PC-9 (cell line): ENCODE results near the gene TRAM2. TPM values are rescaled to one million over a fixed set of nuclear protein-coding genes. Genes with fewer than 3 reads are reported as not detected.

Source experiments
- BruUV-seq: library from RNA; stranded (reverse); fragments of 400-500 nt; replicated peaks from 2 replicates; lab custom pipeline; 2021; lab: Mats Ljungman, UMichigan
- CTCF ChIA-PET: fragments of 300-600 bp; sonication (Branson Sonifier 250); formaldehyde crosslinking; loops from one replicate; lab custom pipeline; 2022; ENCODE audit warnings: antibody characterized with exemption; lab: Charles Lee
- POLR2A ChIA-PET: fragments of 300-600 bp; sonication (Branson Sonifier 250); formaldehyde crosslinking; loops from one replicate; lab custom pipeline; 2022; ENCODE audit warnings: antibody characterized with exemption; ENCODE audit not compliant: unreplicated experiment; lab: Charles Lee
- DNase-seq, 2 experiments: peaks; one replicate each; pipeline versions ENCODE4 v3.0.0 to v3.0.0-alpha.2; 2015 to 2022; ENCODE audit warnings: mixed read lengths in 1 of 2
- H2AFZ ChIP-seq: fragments of 200-600 bp; sonication (generic); 2 replicates; pipeline ENCODE4 v1.8.1; 2017; ENCODE audit warnings: antibody characterized with exemption
- H3F3A ChIP-seq: fragments of 200-600 bp; sonication (generic); 2 replicates; pipeline ENCODE4 v1.8.1; 2017; ENCODE audit warnings: antibody characterized with exemption, mild to moderate bottlenecking, low read depth; ENCODE audit not compliant: insufficient read depth
- H3K27ac ChIP-seq: fragments of 200-600 bp; sonication (generic); 2 replicates; pipeline ENCODE4 v1.6.1; 2016; ENCODE audit warnings: mixed run types
- H3K27me3 ChIP-seq: fragments of 200-600 bp; sonication (generic); 2 replicates; pipeline ENCODE4 v1.6.1; 2016; ENCODE audit warnings: low read depth, mixed run types; ENCODE audit not compliant: insufficient read depth
- H3K36me3 ChIP-seq: fragments of 200-600 bp; sonication (generic); 2 replicates; pipeline ENCODE4 v1.6.1; 2016; ENCODE audit warnings: low read depth, mixed run types
- H3K4me1 ChIP-seq: fragments of 200-600 bp; sonication (generic); replicated peaks from 2 replicates; pipeline ENCODE4 v1.6.1; 2016; ENCODE audit warnings: mixed run types; ENCODE audit not compliant: insufficient read depth
- H3K4me2 ChIP-seq: fragments of 200-600 bp; sonication (generic); 2 replicates; pipeline ENCODE4 v1.6.1; 2017; ENCODE audit warnings: mixed run types
- H3K4me3 ChIP-seq: fragments of 200-600 bp; sonication (generic); 2 replicates; pipeline ENCODE4 v1.6.1; 2016; ENCODE audit warnings: mixed run types
- H3K79me2 ChIP-seq: fragments of 200-600 bp; sonication (generic); 2 replicates; pipeline ENCODE4 v1.6.1; 2017; ENCODE audit warnings: low read depth, mixed run types
- H3K9me2 ChIP-seq: fragments of 200-600 bp; sonication (generic); 2 replicates; pipeline ENCODE4 v1.8.1; 2017; ENCODE audit warnings: mild to moderate bottlenecking; ENCODE audit not compliant: insufficient read depth
- H3K9me3 ChIP-seq: fragments of 200-600 bp; sonication (generic); 2 replicates; pipeline ENCODE4 v1.8.1; 2016; ENCODE audit warnings: low read depth; ENCODE audit not compliant: insufficient read depth
- H4K20me1 ChIP-seq: fragments of 200-600 bp; sonication (generic); 2 replicates; pipeline ENCODE4 v1.8.1; 2017; ENCODE audit not compliant: insufficient read depth
- CTCF ChIP-seq: fragments of 200-600 bp; sonication (generic); conservative IDR thresholded peaks from 2 replicates; pipeline ENCODE4 v1.6.1; 2017; ENCODE audit warnings: mixed run types, antibody characterized with exemption, mild to moderate bottlenecking, moderate library complexity
- EZH2 ChIP-seq: fragments of 200-600 bp; sonication (generic); IDR thresholded peaks from 2 replicates; pipeline ENCODE4 v1.8.0; 2017; ENCODE audit warnings: antibody characterized with exemption, low read depth
- intact Hi-C: fragments of 100-400 bp; cut with micrococcal nuclease; formaldehyde crosslinking; loops from one replicate; pipeline ENCODE4 v1.10.0; 2022; ENCODE audit not compliant: unreplicated experiment
- total RNA-seq: library from RNA; stranded (reverse); gene quantifications from 2 replicates; pipeline ENCODE4 v1.2.3, GENCODE V29; 2021

TRAM2 gene
- total RNA-seq, 1 experiment from 2014 or later = 40.9 TPM

GRCh38 chr6:52489881-52490280 lies 87.0 kb downstream of the TRAM2 start:
- BruUV-seq = no TSS peak
- Histone ChIP-seq H3K4me3 (no peak overlapping the region), H3K4me1 (no peaks in the 10 kb centered on the region), H3K27ac (no peak overlapping the region), H3K9me3 (no peaks in the 10 kb centered on the region), H3K4me2 (no peak overlapping the region), H4K20me1 (no peaks in the 10 kb centered on the region), H3F3A (no peaks in the 10 kb centered on the region), H2AFZ (no peak overlapping the region), H3K36me3 (no peaks in the 10 kb centered on the region), H3K79me2 (no peaks in the 10 kb centered on the region), H3K27me3 (no peaks in the 10 kb centered on the region), H3K9me2 (no peaks in the 10 kb centered on the region)
- intact Hi-C loops = no loop called here
- no peak for DNase-seq
- CTCF ChIA-PET = no interaction called here
- TF ChIP-seq CTCF (no peak), EZH2 (no peak)
- POLR2A ChIA-PET = no interaction called here

GRCh38 chr6:52483671-52484003 lies 93.2 kb downstream of the TRAM2 start:
- H3K9me2 ChIP-seq = no peaks in the 10 kb centered on the region
- ChIA-PET POLR2A (no interaction called here), CTCF (no interaction called here)
- no peaks in the 10 kb centered on the region for H3K79me2 ChIP-seq
- intact Hi-C loops = no loop called here
- H3K4me1 ChIP-seq = 0 out of 2 replicates have a peak, but pooled peaks cover 7% of the 10 kb centered on the region
- BruUV-seq = no TSS peak
- no peak overlapping the region for H3K4me2 ChIP-seq
- no peaks in the 10 kb centered on the region for H3K27me3 ChIP-seq
- no peak overlapping the region for H2AFZ ChIP-seq
- no peaks in the 10 kb centered on the region for H3K36me3 ChIP-seq
- no peaks in the 10 kb centered on the region for H3K9me3 ChIP-seq
- DNase-seq = no peak
- no peak overlapping the region for H3K27ac ChIP-seq
- TF ChIP-seq CTCF (no peak), EZH2 (no peak)
- no peaks in the 10 kb centered on the region for H4K20me1 ChIP-seq
- H3F3A ChIP-seq = peaks cover 8% of the 10 kb centered on the region
- no peak overlapping the region for H3K4me3 ChIP-seq

GRCh38 chr6:52482903-52483670 lies 93.8 kb downstream of the TRAM2 start:
- TF ChIP-seq EZH2 = no peak
- no peak for TF ChIP-seq CTCF
- Histone ChIP-seq H3K4me2 (no peak overlapping the region), H3F3A (peaks cover 8% of the 10 kb centered on the region), H3K9me2 (no peaks in the 10 kb centered on the region), H3K36me3 (no peaks in the 10 kb centered on the region), H3K9me3 (no peaks in the 10 kb centered on the region), H3K79me2 (no peaks in the 10 kb centered on the region), H3K4me3 (no peak overlapping the region), H3K27me3 (no peaks in the 10 kb centered on the region), H3K4me1 (0 out of 2 replicates have a peak, but pooled peaks cover 7% of the 10 kb centered on the region), H3K27ac (no peak overlapping the region), H2AFZ (no peak overlapping the region), H4K20me1 (no peaks in the 10 kb centered on the region)
- ChIA-PET CTCF (no interaction called here), POLR2A (no interaction called here)
- peak in 1 of 2 experiments; percentile 52 for DNase-seq
- intact Hi-C loops = no loop called here
- no TSS peak for BruUV-seq
